Smooth muscle cell (in vitro differentiated cells): Measurements from ENCODE around the gene HSH2D. TPM values are rescaled to one million over a fixed set of nuclear protein-coding genes. Genes with fewer than 3 reads are reported as not detected.

Source experiments
- DNase-seq: peaks from one replicate; lab custom pipeline; 2025; ENCODE audit not compliant: unreplicated experiment; lab: John Stamatoyannopoulos, UW
- H2AFZ ChIP-seq: fragments of 200-600 bp; sonication (generic); 2 replicates; pipeline ENCODE4 v1.6.0; 2016; ENCODE audit warnings: antibody characterized with exemption, low read depth, mild to moderate bottlenecking
- H3F3A ChIP-seq: fragments of 200-600 bp; sonication (generic); 2 replicates; pipeline ENCODE4 v1.6.0; 2017; ENCODE audit warnings: antibody characterized with exemption, low read depth
- H3K27ac ChIP-seq: fragments of 200-600 bp; sonication (generic); 2 replicates; pipeline ENCODE4 v1.5.1; 2016; ENCODE audit warnings: low read depth, mild to moderate bottlenecking
- H3K27me3 ChIP-seq: fragments of 200-600 bp; sonication (generic); 2 replicates; pipeline ENCODE4 v1.6.1; 2016; ENCODE audit warnings: low read depth, mild to moderate bottlenecking
- H3K36me3 ChIP-seq: fragments of 200-600 bp; sonication (generic); 2 replicates; pipeline ENCODE4 v1.5.1; 2016; ENCODE audit warnings: low read depth
- H3K4me1 ChIP-seq: fragments of 200-600 bp; sonication (generic); 2 replicates; pipeline ENCODE4 v1.5.1; 2016; ENCODE audit warnings: low read depth
- H3K4me2 ChIP-seq: fragments of 200-600 bp; sonication (generic); 2 replicates; pipeline ENCODE4 v1.6.0; 2016; ENCODE audit warnings: mild to moderate bottlenecking
- H3K4me3 ChIP-seq: fragments of 200-600 bp; sonication (generic); 2 replicates; pipeline ENCODE4 v1.5.1; 2016; ENCODE audit warnings: mild to moderate bottlenecking
- H3K79me2 ChIP-seq: fragments of 200-600 bp; sonication (generic); 2 replicates; pipeline ENCODE4 v1.6.0; 2016; ENCODE audit warnings: low read depth, mild to moderate bottlenecking
- H3K9ac ChIP-seq: fragments of 200-600 bp; sonication (generic); 2 replicates; pipeline ENCODE4 v1.6.0; 2016; ENCODE audit warnings: low read depth
- H3K9me3 ChIP-seq: fragments of 200-600 bp; sonication (generic); replicated peaks from 2 replicates; pipeline ENCODE4 v1.5.1; 2016; ENCODE audit warnings: low read depth
- H4K20me1 ChIP-seq: fragments of 200-600 bp; sonication (generic); 2 replicates; pipeline ENCODE4 v1.6.0; 2016; ENCODE audit warnings: low read depth
- WGBS: methylation state at CpG from one replicate; pipeline ENCODE4 v1.1.7; 2016; ENCODE audit warnings: low lambda C conversion rate; 5-methylcytosine and 5-hydroxymethylcytosine counted together
- polyA plus RNA-seq: library from polyadenylated mRNA; unstranded; fragments of >200 nt; fragmentation: Nextera tagmentation; extraction: Ambion mirVana; gene quantifications from 2 replicates; pipeline ENCODE4 v1.2.1, GENCODE V29; 2016
- total RNA-seq: library from RNA; depleted of rRNA; stranded (reverse); fragments of >200 nt; gene quantifications from 2 replicates; pipeline ENCODE4 v1.2.3, GENCODE V29; 2014
- TF ChIP-seq, protein P1 (sequence below): fragments of 200-600 bp; sonication (generic); IDR thresholded peaks from 2 replicates; pipeline ENCODE4 v1.5.1; 2017; ENCODE audit warnings: borderline replicate concordance, mild to moderate bottlenecking, antibody characterized with exemption; ENCODE audit not compliant: insufficient read depth, poor library complexity, severe bottlenecking

HSH2D gene
- total and polyA plus RNA-seq, 2 experiments from 2014 or later = 0.17 TPM; not detected in 1

DNA sequence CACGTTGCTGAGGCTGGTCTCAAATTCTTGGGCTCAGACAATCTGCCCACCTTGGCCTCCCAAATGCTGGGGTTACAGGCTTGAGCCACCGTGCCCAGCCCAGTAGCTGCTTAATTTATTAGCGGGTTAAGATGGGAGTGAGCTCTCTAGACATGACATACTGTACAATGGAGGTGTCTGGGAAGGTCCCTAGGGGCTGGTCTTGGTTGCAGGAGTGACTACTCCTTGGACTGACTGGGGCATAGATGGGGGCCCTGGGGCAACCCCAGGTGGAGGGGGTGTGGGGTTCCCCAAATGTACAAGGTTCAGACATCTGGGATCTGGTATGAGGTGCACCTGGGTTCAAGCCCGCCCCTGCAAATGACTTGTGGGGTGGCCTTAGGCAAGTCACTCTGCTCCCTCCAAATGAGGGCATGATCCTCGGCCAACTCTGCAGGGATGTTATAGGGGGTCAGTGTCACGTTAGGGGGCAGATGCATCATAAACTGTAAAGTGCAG is 17.0 kb downstream of the HSH2D start:
- TF ChIP-seq, protein P1, sequence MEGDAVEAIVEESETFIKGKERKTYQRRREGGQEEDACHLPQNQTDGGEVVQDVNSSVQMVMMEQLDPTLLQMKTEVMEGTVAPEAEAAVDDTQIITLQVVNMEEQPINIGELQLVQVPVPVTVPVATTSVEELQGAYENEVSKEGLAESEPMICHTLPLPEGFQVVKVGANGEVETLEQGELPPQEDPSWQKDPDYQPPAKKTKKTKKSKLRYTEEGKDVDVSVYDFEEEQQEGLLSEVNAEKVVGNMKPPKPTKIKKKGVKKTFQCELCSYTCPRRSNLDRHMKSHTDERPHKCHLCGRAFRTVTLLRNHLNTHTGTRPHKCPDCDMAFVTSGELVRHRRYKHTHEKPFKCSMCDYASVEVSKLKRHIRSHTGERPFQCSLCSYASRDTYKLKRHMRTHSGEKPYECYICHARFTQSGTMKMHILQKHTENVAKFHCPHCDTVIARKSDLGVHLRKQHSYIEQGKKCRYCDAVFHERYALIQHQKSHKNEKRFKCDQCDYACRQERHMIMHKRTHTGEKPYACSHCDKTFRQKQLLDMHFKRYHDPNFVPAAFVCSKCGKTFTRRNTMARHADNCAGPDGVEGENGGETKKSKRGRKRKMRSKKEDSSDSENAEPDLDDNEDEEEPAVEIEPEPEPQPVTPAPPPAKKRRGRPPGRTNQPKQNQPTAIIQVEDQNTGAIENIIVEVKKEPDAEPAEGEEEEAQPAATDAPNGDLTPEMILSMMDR = no peak

DNA sequence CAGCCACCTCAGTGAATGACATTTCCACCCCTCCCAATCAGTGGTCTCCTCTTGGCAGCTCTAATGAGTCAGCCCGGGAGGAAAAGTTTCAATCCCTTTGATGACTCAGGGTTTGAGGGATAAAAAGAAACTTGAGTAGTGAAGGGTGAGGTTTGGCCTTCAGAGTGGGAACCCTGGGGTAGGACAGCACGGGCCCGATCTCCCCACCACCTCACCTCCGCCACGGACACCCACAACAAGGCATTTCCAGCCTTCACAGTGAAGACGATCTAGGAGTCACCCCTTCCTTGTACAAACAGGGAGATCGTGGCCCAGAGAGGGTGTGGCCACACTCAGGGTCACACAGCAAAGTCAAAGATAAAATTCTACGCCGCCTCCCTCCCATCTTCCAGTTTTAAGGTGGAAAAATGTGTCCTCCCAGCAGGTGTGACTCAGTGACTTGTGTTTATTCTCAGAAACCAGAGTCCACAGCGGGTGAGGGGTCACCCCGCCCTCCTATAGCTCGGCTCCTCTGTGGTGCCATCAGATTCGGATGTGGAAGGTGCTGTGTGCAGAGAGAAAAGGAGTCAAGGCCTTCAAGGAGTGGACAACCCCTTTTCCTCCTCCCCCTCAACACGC is 17.6 kb downstream of the HSH2D start:
- 58% methylated on average over 14 of the region's 14 CpGs for WGBS
- H3F3A ChIP-seq = no peaks in the 10 kb centered on the region
- H4K20me1 ChIP-seq = no peaks in the 10 kb centered on the region
- no peaks in the 10 kb centered on the region for H3K9me3 ChIP-seq
- H3K36me3 ChIP-seq = no peaks in the 10 kb centered on the region
- H3K4me2 ChIP-seq = peak overlapping the region; percentile 13
- H3K27me3 ChIP-seq = no peaks in the 10 kb centered on the region
- DNase-seq = no peak
- no peaks in the 10 kb centered on the region for H3K4me1 ChIP-seq
- TF ChIP-seq, protein P1 = no peak
- no peaks in the 10 kb centered on the region for H3K79me2 ChIP-seq
- H3K27ac ChIP-seq = peak overlapping the region; percentile 13
- no peak overlapping the region for H3K4me3 ChIP-seq
- H2AFZ ChIP-seq = no peak overlapping the region
- no peak overlapping the region for H3K9ac ChIP-seq

More for the DNA sequence above, 17.0 kb downstream of the HSH2D start:
- H2AFZ ChIP-seq = no peak overlapping the region
- WGBS = 73% methylated on average over 6 of the region's 6 CpGs
- H3K27ac ChIP-seq = no peak overlapping the region
- no peaks in the 10 kb centered on the region for H3K4me1 ChIP-seq
- no peaks in the 10 kb centered on the region for H3K27me3 ChIP-seq
- H4K20me1 ChIP-seq = no peaks in the 10 kb centered on the region
- no peak overlapping the region for H3K4me2 ChIP-seq
- no peaks in the 10 kb centered on the region for H3F3A ChIP-seq
- no peaks in the 10 kb centered on the region for H3K9me3 ChIP-seq
- H3K79me2 ChIP-seq = no peaks in the 10 kb centered on the region
- DNase-seq = no peak
- H3K9ac ChIP-seq = no peak overlapping the region
- H3K4me3 ChIP-seq = no peak overlapping the region
- H3K36me3 ChIP-seq = no peaks in the 10 kb centered on the region

DNA sequence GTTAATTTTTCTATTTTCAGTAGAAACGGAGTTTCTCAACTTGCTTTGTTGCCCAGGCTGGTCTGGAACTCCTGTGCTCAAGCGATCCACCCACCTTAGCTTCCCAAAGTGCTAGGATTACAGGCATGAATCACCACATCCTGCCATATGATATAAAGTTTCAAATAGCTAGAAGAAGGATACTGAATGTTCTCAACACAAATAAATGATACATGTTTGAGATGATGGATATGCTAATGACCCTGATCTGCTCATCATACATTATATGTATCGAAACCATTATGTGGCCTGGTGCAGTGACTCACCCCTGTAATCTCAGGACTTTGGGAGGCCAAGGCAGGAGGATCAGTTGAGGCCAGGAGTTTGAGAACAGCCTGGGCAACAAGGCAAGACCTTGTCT is 18.4 kb downstream of the HSH2D start:
- H2AFZ ChIP-seq = no peak overlapping the region
- H3K27ac ChIP-seq = peak overlapping the region; percentile 13
- no peak for DNase-seq
- WGBS = 52% methylated on average over 3 of the region's 3 CpGs
- H3K4me3 ChIP-seq = no peak overlapping the region
- H3K9me3 ChIP-seq = no peaks in the 10 kb centered on the region
- no peaks in the 10 kb centered on the region for H3K27me3 ChIP-seq
- no peaks in the 10 kb centered on the region for H3K4me1 ChIP-seq
- H4K20me1 ChIP-seq = no peaks in the 10 kb centered on the region
- TF ChIP-seq, protein P1 = no peak
- no peak overlapping the region for H3K9ac ChIP-seq
- no peaks in the 10 kb centered on the region for H3K79me2 ChIP-seq
- H3K4me2 ChIP-seq = no peak overlapping the region
- H3F3A ChIP-seq = no peaks in the 10 kb centered on the region
- H3K36me3 ChIP-seq = no peaks in the 10 kb centered on the region
